HTR-8/SVneo (cell line): ENCODE data around the gene WWTR1.

ENCODE experiments used
- DNase-seq: peaks from one replicate; pipeline ENCODE4 v3.0.0; 2011; ENCODE audit warnings: low spot score, mixed read lengths; ENCODE audit not compliant: insufficient read length
- FAIRE-seq: peaks from 2 replicates; lab custom pipeline; 2011; peaks lifted over from hg19 to GRCh38; lab: Jason Lieb, UNC

The WWTR1 gene

GRCh38 chr3:149657926-149658743 is at the start of gene WWTR1:
Gene WWTR1, minus strand, starts transcription at chr3:149658025. Its CDS starts 719 bp downstream, at chr3:149657306.
- FAIRE-seq: no peak
- DNase-seq: peak; percentile 89

GRCh38 chr3:149706905-149707304 is 49.1 kb upstream of the WWTR1 start:
- FAIRE-seq (no peak), DNase-seq (no peak)

- DNase-seq (no peak), FAIRE-seq (no peak)
Observed at GRCh38 chr3:149705416-149705815, 47.6 kb upstream of the WWTR1 start.

- DNase-seq (no peak), FAIRE-seq (no peak)
Observed at GRCh38 chr3:149703466-149703865, 45.6 kb upstream of the WWTR1 start.

GRCh38 chr3:149702691-149703441 is 45.0 kb upstream of the WWTR1 start:
- peak; percentile 24 for DNase-seq
- FAIRE-seq: no peak

GRCh38 chr3:149701977-149702350 is 44.1 kb upstream of the WWTR1 start:
- DNase-seq: no peak

DNA sequence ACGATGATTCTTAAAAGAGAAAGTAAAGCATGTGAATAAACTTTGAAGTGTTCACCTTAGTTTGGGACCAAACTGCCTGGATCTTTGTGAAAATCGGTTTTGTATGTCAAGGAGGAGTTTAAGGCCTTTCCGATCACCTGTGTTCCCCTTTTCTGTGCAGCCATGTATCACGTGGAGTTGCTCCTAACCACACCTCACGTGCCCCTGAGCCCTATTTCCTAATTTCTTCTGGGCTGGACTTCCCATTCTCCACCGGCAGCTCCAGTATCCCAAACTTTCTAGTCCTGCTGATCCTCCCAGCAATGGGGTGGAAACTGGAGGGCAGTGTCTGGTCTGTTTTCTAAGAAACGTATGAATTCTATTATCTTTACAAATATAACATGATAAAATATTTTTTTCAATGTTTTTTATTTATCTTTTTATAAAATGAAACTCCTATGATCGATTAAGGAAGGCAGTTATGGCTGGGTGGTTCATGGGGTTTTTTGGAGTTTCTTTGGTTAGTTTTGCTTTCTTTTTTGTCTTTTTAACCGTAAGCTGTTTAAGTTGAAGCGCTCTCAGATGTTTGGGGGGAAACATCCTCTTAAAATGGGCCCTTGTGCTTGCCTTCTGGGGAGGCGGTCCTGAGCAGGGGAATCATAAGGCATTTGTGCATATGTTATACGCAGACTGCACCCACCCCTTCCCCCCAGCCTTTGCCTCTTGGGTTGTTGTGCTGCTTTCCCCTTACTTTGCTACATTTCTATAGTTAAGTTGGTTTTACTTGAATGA is 43.6 kb upstream of the WWTR1 start:
- FAIRE-seq (no peak), DNase-seq (no peak)

More at GRCh38 chr3:149701977-149702350, 44.1 kb upstream of the WWTR1 start:
- FAIRE-seq: no peak

- FAIRE-seq (no peak), DNase-seq (no peak)
Observed at GRCh38 chr3:149688122-149688757, 30.4 kb upstream of the WWTR1 start.

GRCh38 chr3:149686996-149687395 is 29.2 kb upstream of the WWTR1 start:
- DNase-seq: no peak
- FAIRE-seq: no peak

DNA sequence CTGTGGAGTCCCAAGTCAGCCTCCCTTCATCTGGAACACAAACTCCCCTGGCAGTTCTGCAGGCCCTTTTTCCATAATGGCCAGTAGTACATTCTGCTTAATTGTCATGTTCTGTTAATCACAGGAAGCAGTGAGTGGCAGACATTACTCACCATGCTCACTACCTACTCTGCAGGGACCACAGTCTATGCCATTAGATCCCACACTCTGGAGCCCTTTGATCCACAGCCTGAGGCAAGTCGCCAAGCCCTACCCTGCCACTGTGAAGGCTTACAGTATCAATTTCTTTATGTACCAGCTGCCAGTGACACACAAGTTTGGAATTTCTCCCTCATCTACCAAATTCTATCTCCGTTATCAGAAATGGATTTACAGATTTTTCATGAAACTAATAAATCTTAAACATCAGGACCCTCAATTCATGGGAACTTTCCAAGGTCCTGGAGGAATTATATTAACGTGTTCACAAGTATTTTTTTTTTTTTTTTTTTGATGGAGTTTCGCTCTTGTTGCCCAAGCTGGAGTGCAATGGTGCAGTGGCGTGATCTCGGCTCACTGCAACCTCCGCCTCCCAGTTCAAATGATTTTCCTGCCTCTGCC is 20.6 kb upstream of the WWTR1 start:
- DNase-seq: no peak
- FAIRE-seq: no peak

- DNase-seq: no peak
- FAIRE-seq: no peak
Observed at GRCh38 chr3:149673393-149673792, 15.6 kb upstream of the WWTR1 start.

DNA sequence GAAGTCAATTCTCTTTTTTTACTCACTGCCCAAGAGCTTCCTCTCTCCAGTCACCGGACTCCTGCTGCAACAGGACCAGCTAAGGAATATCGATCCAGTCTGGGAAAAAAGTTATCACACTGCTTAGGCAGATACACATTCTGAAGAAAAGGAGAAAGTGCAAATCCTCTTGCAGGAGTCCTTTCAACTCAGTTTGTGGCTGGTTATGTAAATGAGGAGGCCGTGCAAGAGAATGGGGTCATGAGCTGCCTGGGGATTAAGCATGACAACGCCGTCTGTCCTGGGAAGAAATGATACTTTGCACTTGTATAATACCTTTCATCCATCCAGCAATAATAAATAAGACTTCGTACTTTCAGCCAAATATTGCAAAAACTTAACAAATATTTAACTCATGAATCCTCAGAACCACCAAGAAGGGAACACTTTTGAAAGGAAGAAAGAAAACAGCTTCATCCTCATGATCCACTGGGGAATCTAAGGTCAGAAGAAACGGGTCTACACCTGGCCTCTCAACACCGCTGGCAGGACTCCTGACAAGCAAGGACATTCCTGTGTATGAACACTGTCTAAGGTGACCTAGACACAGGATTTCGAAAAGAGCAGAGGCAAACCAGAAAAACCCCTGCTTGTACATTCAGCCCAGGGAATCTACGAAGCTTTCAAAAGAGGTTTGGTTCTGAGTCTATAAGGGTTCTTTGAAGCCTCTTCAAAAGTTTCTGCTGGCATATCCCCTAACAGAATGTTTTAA is 13.1 kb upstream of the WWTR1 start:
- no peak for FAIRE-seq
- no peak for DNase-seq

GRCh38 chr3:149667576-149667975 is 9.8 kb upstream of the WWTR1 start:
- FAIRE-seq (no peak), DNase-seq (no peak)

DNA sequence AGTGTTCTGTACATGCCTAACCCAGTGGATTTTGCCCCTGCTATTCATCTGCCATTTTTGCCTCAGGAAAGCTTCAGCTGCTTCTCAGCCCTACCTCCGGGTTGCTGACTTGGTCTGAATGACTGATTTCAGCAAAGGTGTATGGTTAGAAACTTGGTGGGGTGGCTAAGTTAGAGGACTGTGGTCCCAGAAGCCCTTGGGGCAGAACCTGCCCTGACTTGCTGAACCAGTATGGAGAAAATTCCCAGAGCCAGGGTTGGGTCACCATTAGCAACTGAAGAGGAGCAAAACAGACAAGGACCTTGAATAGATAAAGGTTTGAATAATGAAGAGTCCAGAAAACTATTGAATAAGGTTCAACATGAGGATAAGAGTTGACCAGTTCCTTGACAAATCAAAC is 6.1 kb upstream of the WWTR1 start:
- FAIRE-seq: no peak
- no peak for DNase-seq

DNA sequence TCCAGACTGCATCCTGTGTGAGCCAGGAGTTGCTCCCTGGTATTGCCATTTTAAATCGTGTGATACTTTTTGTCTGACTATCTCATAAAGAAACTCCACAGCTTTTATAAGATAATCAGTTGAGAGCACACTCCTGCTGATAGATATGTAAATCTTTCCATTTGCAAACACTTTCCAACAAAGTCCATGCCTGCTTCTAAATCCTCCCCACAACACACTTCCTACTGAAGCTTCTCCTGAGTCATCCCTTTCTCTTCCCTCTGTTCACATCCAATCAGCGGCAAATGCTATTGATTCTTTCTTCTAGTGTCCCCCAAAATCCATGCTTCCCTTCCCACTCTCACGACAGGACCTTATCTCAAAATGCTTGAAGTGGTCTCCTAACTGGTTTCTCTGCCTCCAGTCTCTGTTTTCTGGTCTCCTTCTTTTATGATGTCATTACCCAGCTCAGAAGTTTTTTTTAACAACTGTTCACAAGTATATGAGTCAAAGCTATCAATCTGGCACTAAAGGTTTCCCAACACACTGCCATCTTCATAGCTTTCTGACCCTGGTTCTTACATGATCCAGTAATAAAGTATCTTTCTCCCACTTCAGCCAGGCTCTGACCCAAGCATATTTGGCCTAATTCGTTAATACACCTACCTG is 4.5 kb upstream of the WWTR1 start:
- FAIRE-seq (no peak), DNase-seq (no peak)

- FAIRE-seq (no peak), DNase-seq (no peak)
Observed at GRCh38 chr3:149660462-149660861, 2.6 kb upstream of the WWTR1 start.

DNA sequence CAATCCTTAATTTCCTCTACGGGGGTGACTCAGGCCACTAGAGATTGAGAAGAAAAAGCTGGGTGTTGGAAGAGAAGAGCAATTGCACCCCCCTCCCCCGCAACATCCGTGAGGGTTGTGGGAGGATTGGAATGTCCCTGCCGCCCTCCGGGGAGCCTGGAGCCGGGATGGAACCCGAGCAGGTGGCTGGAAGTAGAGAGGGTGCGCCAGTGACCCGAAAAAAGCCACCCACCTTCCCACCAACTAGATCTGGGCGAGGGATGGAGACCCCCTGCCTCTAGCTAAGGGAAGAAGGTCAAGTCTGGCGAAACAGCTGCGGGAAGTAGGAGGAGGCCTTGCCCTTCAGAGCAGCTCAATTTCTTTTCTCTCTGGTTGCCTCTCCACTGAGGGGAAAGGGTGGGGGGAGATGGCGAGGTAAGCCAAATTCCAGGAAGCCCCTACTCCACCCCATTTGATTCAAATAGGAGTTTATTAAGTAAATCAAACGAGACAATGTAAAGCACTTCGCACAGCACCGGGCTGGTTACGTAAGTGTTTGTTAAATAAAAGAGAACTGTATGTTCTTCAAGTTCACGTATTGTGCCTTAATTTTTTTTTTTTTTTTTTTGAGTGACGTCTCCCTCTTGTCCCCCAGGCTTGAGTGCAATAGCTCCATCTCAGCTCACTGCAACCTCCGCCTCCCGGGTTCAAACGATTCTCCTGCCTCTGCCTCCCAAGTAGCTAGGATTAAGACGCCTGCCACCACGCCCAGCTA is 1.1 kb upstream of the WWTR1 start:
- DNase-seq (peak; percentile 71), FAIRE-seq (no peak)

- DNase-seq (peak; percentile 42), FAIRE-seq (no peak)
Observed at GRCh38 chr3:149657321-149657925, 402 bp downstream of the WWTR1 start.
